ENCODE measurements around the gene CCR6. TPM values are rescaled to one million over a fixed set of nuclear protein-coding genes. Genes with fewer than 3 reads are reported as not detected.

The CCR6 gene
- total and polyA plus RNA-seq, 10 of the 15 experiments (the other 5 are each of a cell fraction or from before 2014, with no cell fraction given), result 2.2 to 7.6 (median 6.7) TPM

DNA sequence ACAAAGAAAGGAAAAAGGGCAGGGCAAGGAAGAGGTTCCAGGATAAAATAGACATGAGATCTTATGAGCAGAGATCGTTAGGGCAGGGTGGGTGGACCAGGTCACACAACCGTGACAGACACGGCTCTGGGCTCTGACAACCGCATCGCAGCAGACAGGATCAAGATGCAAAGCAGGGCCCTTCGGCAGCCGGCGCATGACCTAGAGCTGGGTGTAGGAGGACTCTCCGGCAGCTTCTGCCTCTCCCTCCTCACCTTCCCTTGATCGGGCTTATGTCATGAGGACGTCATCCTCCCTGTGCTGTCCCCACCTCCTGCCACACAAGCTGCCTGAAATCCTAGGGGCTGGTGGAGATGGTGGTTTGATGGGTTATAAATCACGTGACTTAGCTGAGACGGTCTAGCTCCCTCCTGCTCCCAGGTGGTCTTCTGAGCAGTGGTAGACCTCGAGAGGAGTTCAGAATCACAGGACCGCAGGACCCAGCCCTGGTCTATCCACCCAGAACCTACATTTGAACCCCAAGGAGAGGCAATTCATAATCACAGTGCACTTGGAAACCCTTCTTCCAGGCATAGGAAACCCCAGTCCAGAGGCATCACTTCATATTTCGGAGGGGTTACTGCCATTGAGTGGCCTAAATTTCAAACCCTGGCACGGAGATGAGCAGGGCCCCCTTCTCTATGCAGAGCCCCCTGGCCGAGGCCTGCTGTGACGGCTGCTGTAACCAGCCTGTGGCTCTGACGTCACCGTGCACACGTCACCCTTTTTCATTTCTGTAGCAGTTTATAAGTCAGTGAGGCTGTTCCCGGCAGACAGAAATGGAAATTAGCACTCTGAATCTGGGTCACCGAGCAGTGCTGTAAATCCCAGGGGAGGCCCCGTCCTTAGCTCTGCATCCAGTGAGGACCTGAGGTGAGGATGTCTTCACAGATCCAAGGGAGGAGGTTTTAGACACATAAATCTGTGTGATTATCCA, 8.7 kb upstream of the CCR6 start (continued):
- TF ChIP-seq, protein P1, sequence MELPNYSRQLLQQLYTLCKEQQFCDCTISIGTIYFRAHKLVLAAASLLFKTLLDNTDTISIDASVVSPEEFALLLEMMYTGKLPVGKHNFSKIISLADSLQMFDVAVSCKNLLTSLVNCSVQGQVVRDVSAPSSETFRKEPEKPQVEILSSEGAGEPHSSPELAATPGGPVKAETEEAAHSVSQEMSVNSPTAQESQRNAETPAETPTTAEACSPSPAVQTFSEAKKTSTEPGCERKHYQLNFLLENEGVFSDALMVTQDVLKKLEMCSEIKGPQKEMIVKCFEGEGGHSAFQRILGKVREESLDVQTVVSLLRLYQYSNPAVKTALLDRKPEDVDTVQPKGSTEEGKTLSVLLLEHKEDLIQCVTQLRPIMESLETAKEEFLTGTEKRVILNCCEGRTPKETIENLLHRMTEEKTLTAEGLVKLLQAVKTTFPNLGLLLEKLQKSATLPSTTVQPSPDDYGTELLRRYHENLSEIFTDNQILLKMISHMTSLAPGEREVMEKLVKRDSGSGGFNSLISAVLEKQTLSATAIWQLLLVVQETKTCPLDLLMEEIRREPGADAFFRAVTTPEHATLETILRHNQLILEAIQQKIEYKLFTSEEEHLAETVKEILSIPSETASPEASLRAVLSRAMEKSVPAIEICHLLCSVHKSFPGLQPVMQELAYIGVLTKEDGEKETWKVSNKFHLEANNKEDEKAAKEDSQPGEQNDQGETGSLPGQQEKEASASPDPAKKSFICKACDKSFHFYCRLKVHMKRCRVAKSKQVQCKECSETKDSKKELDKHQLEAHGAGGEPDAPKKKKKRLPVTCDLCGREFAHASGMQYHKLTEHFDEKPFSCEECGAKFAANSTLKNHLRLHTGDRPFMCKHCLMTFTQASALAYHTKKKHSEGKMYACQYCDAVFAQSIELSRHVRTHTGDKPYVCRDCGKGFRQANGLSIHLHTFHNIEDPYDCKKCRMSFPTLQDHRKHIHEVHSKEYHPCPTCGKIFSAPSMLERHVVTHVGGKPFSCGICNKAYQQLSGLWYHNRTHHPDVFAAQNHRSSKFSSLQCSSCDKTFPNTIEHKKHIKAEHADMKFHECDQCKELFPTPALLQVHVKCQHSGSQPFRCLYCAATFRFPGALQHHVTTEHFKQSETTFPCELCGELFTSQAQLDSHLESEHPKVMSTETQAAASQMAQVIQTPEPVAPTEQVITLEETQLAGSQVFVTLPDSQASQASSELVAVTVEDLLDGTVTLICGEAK (IDR thresholded peaks at IDR 0.05; ENCODE audit: borderline replicate concordance), result peak; percentile 35; the same call in 1 of the 2 replicates
- TF ChIP-seq CREB1 (IDR thresholded peaks at IDR 0.05; ENCODE audit: low read depth) (peak; percentile 97), TCF7 (IDR thresholded peaks at IDR 0.05; ENCODE audit: borderline replicate concordance) (no peak), JUND (IDR thresholded peaks at IDR 0.05; ENCODE audit: low read depth, low read length) (0 out of 2 replicates have a peak, but pooled peaks have one; percentile 50), FOXM1 (IDR thresholded peaks at IDR 0.05; ENCODE audit: low read depth, low read length) (no peak), STAT1 (conservative IDR thresholded peaks at IDR 0.05) (no peak), SMAD1 (IDR thresholded peaks at IDR 0.05; ENCODE audit: low read depth, partially characterized antibody) (peak; percentile 63), RFX5 (IDR thresholded peaks at IDR 0.05; ENCODE audit: low read depth, low read length) (0 out of 2 replicates have a peak, but pooled peaks have one; percentile 41), TARDBP (IDR thresholded peaks at IDR 0.05; ENCODE audit: borderline replicate concordance) (0 out of 2 replicates have a peak, but pooled peaks have one; percentile 28), SUPT20H (IDR thresholded peaks at IDR 0.05; ENCODE audit: borderline replicate concordance, control insufficient read depth, low read depth, low read length) (no peak), CREM (IDR thresholded peaks at IDR 0.05; ENCODE audit: low read depth) (peak; percentile 97), SMC3 (IDR thresholded peaks at IDR 0.05; ENCODE audit: borderline replicate concordance, low read length) (peak; percentile 15; the same call in 1 of the 2 replicates), YBX1 (IDR thresholded peaks at IDR 0.05) (no peak), KDM1A (IDR thresholded peaks at IDR 0.05; ENCODE audit: borderline replicate concordance) (no peak), CHD2 (IDR thresholded peaks at IDR 0.05; ENCODE audit: borderline replicate concordance, low read depth, low read length) (peak; percentile 64; the same call in 1 of the 2 replicates), RELA (IDR thresholded peaks at IDR 0.05; ENCODE audit: borderline replicate concordance, partially characterized antibody) (peak; percentile 21)
- TF ChIP-seq, protein P2, sequence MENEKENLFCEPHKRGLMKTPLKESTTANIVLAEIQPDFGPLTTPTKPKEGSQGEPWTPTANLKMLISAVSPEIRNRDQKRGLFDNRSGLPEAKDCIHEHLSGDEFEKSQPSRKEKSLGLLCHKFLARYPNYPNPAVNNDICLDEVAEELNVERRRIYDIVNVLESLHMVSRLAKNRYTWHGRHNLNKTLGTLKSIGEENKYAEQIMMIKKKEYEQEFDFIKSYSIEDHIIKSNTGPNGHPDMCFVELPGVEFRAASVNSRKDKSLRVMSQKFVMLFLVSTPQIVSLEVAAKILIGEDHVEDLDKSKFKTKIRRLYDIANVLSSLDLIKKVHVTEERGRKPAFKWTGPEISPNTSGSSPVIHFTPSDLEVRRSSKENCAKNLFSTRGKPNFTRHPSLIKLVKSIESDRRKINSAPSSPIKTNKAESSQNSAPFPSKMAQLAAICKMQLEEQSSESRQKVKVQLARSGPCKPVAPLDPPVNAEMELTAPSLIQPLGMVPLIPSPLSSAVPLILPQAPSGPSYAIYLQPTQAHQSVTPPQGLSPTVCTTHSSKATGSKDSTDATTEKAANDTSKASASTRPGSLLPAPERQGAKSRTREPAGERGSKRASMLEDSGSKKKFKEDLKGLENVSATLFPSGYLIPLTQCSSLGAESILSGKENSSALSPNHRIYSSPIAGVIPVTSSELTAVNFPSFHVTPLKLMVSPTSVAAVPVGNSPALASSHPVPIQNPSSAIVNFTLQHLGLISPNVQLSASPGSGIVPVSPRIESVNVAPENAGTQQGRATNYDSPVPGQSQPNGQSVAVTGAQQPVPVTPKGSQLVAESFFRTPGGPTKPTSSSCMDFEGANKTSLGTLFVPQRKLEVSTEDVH (IDR thresholded peaks at IDR 0.05; ENCODE audit: low read depth, partially characterized antibody), result no peak
- TF ChIP-seq, protein P3, sequence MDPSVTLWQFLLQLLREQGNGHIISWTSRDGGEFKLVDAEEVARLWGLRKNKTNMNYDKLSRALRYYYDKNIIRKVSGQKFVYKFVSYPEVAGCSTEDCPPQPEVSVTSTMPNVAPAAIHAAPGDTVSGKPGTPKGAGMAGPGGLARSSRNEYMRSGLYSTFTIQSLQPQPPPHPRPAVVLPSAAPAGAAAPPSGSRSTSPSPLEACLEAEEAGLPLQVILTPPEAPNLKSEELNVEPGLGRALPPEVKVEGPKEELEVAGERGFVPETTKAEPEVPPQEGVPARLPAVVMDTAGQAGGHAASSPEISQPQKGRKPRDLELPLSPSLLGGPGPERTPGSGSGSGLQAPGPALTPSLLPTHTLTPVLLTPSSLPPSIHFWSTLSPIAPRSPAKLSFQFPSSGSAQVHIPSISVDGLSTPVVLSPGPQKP (IDR thresholded peaks at IDR 0.05; ENCODE audit: low read depth, low read length), result no peak

Measured in GM12878 (cell line).